Stimulated activated naive B cell treated with anti-CD40 and anti-IgM and Interleukin-4, amounts not matched to agents 10 μg/mL and 1 μg/mL and 100 μg/mL, for 72 hours (primary cell): ENCODE measurements around the gene CMIP.
A peak's percentile ranks its signal among the peaks of the same experiment; 100 is the strongest.

Source experiments
- ATAC-seq, 2 donors: fragments of 150-1000 bp; cut with Tn5 transposase; replicated peaks; 2 replicates each; pipeline ENCODE4 v1.10.0; 2021; ENCODE audit warnings: moderate library complexity in 1 of 2
- DNase-seq: peaks from one replicate; pipeline ENCODE4 v3.0.0; 2021
- H3K27ac Mint-ChIP-seq: one replicate; pipeline ENCODE4 v1.8.0; 2022; ENCODE audit warnings: mild to moderate bottlenecking, mixed read lengths
- H3K27me3 Mint-ChIP-seq, 2 donors: one replicate each; pipeline ENCODE4 v1.8.0; 2022; ENCODE audit warnings: mixed read lengths in 2 of 2
- H3K36me3 Mint-ChIP-seq, 2 donors: one replicate each; pipeline ENCODE4 v1.8.0; 2022; ENCODE audit warnings: mixed read lengths in 2 of 2, mild to moderate bottlenecking in 1 of 2
- H3K4me1 Mint-ChIP-seq, 2 donors: one replicate each; pipeline ENCODE4 v1.8.0; 2022; ENCODE audit warnings: mixed read lengths in 2 of 2, mild to moderate bottlenecking in 1 of 2
- H3K4me3 Mint-ChIP-seq, 2 donors: one replicate each; pipeline ENCODE4 v1.8.0; 2022; ENCODE audit warnings: mild to moderate bottlenecking in 2 of 2, mixed read lengths in 2 of 2, moderate library complexity in 1 of 2
- H3K9me3 Mint-ChIP-seq, 2 donors: one replicate each; pipeline ENCODE4 v1.8.0; 2022; ENCODE audit warnings: mixed read lengths in 2 of 2, mild to moderate bottlenecking in 1 of 2

CMIP gene

DNA sequence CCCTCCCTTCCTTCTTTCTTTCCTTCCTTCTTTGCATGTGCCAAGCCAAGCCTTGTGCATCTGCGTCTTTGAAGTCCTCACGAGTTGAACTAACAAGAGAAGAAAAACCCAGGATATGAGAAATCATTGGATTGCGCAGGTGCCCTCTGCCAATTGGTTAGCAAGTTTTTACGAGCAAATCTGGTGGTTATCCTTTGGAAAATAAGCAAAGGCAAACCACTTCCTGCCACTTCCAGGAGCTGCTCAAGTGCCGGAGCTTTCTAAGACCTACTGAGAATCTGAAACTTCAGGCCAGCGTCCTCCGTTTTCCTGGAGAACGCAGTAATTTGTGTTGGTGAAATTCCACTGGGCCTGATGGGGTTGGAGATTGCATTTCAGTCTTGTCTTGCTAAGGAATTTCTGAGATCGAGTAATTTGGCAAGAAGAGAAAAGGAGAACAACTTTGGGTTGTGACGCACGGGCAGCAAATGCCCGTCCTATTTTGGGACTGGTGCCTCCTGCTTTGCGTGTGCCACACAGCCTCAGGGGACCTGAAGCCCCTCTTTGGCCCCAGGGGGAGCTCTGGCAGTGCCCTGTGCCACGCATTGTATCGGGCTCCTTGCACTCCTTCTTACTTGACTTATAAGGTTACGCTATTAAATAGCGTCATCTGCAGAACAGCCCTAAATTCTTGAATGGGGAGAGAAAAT lies 56.4 kb downstream of the CMIP start:
- Mint-ChIP-seq H3K27me3 (no peaks in the 10 kb centered on the region), H3K27ac (peak overlapping the region; percentile 96), H3K36me3 (peaks cover 13 to 28% of the 10 kb centered on the region in 2 donors), H3K4me3 (peak overlapping the region; percentile 68 to 73), H3K4me1 (peaks cover 62 to 95% of the 10 kb centered on the region in 2 donors), H3K9me3 (no peaks in the 10 kb centered on the region)
- DNase-seq: peak; percentile 91
- peak; percentile 87 to 89 for ATAC-seq

DNA sequence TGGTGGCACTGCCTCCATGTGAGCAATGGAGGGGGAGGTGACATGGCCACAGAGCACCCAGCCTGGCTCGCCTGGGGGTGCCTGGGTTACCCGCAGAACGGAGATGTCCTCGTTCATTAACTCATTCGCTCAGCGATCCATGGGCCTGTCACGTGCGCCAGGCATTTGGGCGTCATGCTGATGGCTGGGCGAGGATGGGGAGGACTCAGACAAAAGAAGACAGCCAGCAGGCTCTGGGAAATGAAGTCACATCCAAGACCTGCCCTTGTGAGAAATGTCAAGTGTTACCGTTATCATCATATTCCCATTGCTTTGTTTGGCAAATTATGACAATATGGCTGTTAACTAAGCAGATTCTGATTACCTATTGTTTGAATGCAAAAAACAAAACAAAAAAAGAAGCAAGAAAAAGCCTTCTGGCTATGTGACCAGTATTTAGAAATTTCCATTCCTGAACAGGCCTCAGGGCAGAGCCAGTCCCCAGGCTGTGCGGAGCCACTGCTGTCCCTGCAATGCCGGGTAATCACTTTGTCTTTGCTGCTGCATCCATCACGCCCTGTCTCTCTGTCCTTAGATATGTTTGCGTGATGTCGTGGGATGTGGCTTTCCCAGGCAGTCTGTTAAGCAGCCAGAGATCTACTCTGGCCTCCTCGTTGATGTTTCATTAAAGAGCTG lies 57.9 kb downstream of the CMIP start:
- Mint-ChIP-seq H3K36me3 (peaks cover 13 to 28% of the 10 kb centered on the region in 2 donors), H3K9me3 (no peaks in the 10 kb centered on the region), H3K27me3 (no peaks in the 10 kb centered on the region), H3K27ac (peak overlapping the region; percentile 91), H3K4me3 (peak overlapping the region; percentile 14 to 53), H3K4me1 (peaks cover 55 to 86% of the 10 kb centered on the region in 2 donors)
- no peak for DNase-seq
- no peak for ATAC-seq

DNA sequence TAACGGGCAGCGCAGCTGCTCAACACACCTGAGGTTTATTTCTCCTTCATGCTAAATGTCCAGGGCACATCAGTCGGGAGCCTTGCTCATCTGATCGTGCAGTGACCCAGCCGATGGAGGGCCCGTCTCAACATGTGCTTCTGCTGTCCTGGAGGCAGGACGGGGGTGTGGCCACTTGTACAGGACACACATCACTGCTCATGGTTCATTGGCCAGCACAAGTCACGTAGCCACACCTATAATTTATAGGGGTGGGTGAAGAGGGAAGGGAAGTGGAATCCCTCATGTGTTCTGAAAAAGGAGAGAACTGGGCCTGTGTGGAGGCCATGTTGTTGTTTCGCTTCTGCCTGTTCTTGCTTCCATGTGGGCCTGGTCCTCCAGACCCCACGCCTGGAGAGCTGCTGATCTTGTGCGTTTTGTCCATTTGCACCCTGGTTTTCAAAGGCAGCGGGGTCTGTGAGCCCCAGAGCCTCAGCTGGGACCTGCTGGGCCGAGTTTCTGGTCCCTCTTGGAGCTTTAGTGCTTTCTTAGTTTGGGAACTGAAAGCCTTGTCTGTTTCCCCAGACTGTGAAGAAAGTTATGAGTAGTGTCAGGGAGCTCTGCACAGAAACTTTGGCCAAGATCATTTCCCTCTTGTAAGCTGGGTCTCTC lies 60.5 kb downstream of the CMIP start:
- peaks cover 2 to 10% of the 10 kb centered on the region in 2 donors for H3K36me3 Mint-ChIP-seq
- peak overlapping the region; percentile 59 to 64 for H3K4me3 Mint-ChIP-seq
- ATAC-seq: peak; percentile 66 to 70

DNA sequence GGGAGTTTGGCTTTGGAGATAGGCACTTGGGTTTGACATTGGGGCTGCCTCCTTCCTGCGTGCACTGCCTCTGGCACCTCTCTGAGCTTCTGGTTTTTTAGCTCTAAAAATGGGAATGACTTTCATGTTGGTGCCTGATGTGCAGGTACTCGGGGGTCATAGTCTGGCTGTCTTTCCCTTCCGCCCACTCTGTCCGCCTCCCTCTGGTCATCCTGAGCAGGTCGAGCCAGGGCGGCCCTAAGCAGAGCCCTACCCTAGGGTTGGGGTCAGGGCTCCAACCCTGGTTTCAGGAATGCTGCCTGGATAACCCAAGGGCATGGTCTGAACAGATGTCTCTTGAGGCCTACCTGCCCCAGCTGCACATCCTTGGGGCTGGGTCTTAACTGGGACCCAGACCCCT lies 64.8 kb downstream of the CMIP start:
- ATAC-seq: no peak
- Mint-ChIP-seq H3K4me1 (peaks cover 38 to 65% of the 10 kb centered on the region in 2 donors), H3K27ac (no peak overlapping the region)

More for the DNA sequence above, 60.5 kb downstream of the CMIP start:
- peak; percentile 58 for DNase-seq
- Mint-ChIP-seq H3K4me1 (peaks cover 41 to 78% of the 10 kb centered on the region in 2 donors), H3K9me3 (no peaks in the 10 kb centered on the region), H3K27ac (peak overlapping the region; percentile 98), H3K27me3 (no peaks in the 10 kb centered on the region)

DNA sequence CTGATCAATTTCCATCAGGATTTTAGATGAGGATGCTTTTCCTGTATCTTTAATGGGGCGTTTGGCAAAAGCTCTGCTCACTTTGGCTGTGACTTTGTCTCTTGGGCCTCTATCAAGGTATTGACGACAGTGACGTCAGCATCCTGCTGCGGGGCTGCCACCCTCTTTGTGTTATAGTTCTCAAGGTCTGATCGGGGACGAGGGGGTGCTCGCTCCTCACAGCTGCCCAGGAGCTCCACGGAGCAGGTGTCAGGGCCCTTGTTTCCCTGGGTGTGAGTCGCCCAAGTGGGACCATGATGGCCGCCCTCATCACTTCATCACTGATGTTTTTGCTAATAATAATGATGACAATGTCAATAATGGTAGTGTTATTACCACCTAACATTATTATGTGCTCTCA lies 65.4 kb downstream of the CMIP start:
- no peaks in the 10 kb centered on the region for H3K9me3 Mint-ChIP-seq
- peaks cover 6 to 17% of the 10 kb centered on the region in 2 donors for H3K36me3 Mint-ChIP-seq
- H3K27me3 Mint-ChIP-seq: no peaks in the 10 kb centered on the region
- no peak overlapping the region for H3K4me3 Mint-ChIP-seq
- no peak for DNase-seq
- peaks cover 38 to 66% of the 10 kb centered on the region in 2 donors for H3K4me1 Mint-ChIP-seq
- no peak overlapping the region for H3K27ac Mint-ChIP-seq
- no peak for ATAC-seq

More for the DNA sequence above, 64.8 kb downstream of the CMIP start:
- Mint-ChIP-seq H3K27me3 (no peaks in the 10 kb centered on the region), H3K36me3 (peaks cover 6 to 16% of the 10 kb centered on the region in 2 donors), H3K4me3 (no peak overlapping the region), H3K9me3 (no peaks in the 10 kb centered on the region)
- no peak for DNase-seq

DNA sequence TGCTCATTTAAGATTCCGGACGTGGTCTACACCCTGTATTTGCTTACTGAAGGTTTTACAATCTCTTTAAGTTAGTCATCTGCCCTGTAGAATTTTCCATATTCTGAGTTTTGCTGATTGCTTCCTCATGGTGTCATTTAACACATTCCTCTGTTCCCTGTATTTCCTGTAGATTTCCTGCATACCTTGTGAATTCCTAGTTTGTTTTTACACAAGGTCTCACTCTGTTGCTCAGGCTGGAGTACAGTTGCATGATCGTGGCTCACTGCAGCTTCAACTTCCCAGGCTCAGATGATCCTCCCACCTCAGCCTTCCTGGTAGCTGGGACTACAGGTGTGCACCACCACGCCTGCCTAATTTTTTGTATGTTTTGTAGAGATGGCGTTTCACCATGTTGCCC lies 66.8 kb downstream of the CMIP start:
- Mint-ChIP-seq H3K27ac (no peak overlapping the region), H3K27me3 (no peaks in the 10 kb centered on the region), H3K9me3 (no peaks in the 10 kb centered on the region), H3K36me3 (peaks cover 8 to 26% of the 10 kb centered on the region in 2 donors), H3K4me3 (no peak overlapping the region), H3K4me1 (peaks cover 38 to 66% of the 10 kb centered on the region in 2 donors)
- ATAC-seq (no peak), DNase-seq (no peak)

DNA sequence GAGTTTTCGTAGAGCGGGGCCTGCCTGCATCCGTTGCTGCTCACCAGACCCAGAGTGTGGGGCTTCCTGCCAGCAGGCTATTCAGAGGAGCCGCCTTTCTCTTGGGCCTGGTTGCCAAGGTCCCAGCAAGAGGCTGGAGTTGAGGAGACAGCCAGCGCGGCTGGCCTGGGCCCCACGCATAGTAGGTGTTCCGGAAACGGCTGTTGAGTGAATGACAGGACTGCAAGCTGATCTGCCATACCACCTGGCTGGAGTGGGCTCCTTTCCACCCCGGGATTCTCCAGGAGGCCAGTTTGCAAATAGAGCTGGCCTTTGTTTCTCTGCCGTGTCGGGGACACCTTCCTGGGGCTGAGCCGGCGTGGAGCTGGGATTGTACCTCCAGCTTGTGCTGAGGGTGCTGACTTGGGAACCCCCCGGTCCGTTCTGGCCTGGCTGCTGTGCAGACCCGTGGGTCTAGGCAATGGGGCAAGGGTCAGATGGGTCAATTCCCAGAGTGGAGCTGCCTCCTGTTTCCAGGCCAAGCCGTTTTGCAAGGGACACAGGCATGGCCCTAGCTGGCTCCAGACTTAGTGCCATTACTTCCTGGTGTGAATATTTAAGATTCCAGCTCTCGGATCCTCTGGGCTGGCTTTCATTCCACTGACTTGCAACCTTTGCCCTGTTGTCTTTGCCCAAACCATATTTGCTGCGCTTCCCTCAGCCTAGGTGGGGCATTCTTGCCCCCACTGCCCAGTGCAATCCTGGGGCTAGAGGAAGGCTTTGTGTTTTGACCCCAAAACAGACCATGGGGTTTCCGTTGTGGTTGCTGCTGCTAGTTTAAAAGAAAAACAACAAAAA lies 68.8 kb downstream of the CMIP start:
- ATAC-seq: peak; percentile 23 to 38

DNA sequence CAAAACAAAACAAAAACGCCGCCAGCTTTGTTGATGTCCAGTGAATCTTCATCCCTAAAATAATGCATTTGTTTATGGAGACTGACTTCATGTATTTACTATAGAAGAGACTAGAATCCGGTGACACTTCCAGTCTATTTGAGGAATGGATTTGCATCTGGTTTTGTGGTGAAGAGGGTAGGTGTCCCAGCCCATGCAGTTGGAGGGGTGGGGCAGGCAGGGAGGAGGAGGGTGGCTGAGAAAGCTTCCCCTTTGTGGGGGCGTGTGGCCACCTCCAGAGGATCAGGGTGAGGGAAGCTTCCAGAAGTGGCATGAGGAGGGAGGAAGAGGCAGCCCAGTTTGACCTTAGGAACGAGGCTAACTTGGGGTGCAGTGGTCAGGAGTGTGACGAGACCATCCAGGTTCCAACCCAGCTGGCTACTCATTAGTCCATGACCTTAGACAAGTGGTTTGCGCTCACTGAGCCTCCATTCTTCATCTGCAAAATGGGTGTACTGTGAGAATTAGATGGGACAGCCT lies 69.5 kb downstream of the CMIP start:
- Mint-ChIP-seq H3K27ac (peak overlapping the region; percentile 77), H3K36me3 (peaks cover 19 to 34% of the 10 kb centered on the region in 2 donors), H3K4me1 (peaks cover 37 to 63% of the 10 kb centered on the region in 2 donors), H3K4me3 (peak overlapping the region; percentile 13 to 18), H3K27me3 (no peaks in the 10 kb centered on the region), H3K9me3 (no peaks in the 10 kb centered on the region)
- DNase-seq: no peak
- peak; percentile 70 to 84 for ATAC-seq

More for the DNA sequence above, 68.8 kb downstream of the CMIP start:
- H3K4me1 Mint-ChIP-seq: peaks cover 37 to 67% of the 10 kb centered on the region in 2 donors
- H3K4me3 Mint-ChIP-seq: peak overlapping the region; percentile 30 to 56
- DNase-seq: no peak
- peaks cover 19 to 34% of the 10 kb centered on the region in 2 donors for H3K36me3 Mint-ChIP-seq
- no peaks in the 10 kb centered on the region for H3K9me3 Mint-ChIP-seq
- no peaks in the 10 kb centered on the region for H3K27me3 Mint-ChIP-seq
- H3K27ac Mint-ChIP-seq: peak overlapping the region; percentile 77

DNA sequence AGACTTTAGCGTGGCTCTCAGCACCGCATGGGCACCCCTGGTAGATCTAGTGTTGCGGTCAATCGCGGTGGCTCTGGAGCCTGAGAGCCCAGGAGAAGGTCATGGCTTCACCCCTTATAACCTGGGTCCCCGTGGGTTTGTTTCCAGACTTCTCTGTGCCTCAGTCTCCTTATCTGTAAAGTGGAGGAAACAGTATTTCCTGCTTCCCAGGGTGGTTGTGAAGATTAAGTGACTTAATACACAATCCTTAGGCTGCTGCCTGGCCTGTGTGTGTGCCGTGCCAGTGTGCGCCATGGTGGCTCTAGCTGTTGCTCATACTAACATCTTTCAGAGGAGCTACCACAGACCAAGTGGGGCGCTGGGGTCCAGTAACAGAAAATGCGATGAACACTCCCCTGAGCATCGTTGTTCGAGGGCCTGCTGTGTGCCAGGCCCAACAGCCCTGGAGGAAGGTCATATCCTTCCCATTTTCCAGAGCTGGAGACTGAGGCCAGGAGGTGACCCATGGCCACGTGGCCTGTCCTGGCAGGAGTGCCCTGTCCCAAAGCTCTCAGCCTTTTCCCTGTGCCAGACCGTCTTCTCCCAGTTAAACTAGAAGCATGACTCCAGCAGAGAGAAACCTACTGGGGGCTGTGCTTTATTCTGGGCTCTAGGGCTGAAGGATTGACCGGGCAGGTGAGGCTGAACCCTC lies 70.1 kb downstream of the CMIP start:
- DNase-seq: no peak
- H3K9me3 Mint-ChIP-seq: no peaks in the 10 kb centered on the region
- peak overlapping the region in 1 of 2 donors; percentile 13 for H3K4me3 Mint-ChIP-seq
- peaks cover 35 to 66% of the 10 kb centered on the region in 2 donors for H3K4me1 Mint-ChIP-seq
- no peak for ATAC-seq
- peak overlapping the region; percentile 77 for H3K27ac Mint-ChIP-seq
- H3K27me3 Mint-ChIP-seq: no peaks in the 10 kb centered on the region
- peaks cover 19 to 35% of the 10 kb centered on the region in 2 donors for H3K36me3 Mint-ChIP-seq

DNA sequence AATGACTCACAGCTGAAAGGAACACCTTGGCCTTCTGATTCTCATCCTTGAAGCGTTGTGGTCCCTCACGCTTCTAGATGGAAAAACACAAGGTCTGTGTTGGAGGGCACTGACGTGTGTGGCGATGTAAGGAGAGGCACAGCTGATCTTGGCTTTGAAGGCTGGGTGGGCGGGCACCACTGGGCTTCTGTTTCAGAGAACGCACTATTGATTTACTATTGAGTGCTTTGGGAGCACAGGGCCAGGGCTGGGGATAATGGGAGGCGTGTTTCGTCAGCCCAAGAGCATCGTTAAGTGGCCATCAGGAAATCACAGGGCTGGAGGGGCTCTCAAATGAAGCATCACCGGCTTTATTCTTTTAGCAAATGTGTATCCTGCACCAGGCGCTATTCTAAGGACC lies 70.7 kb downstream of the CMIP start:
- ATAC-seq (no peak), DNase-seq (no peak)
- no peaks in the 10 kb centered on the region for H3K27me3 Mint-ChIP-seq
- H3K27ac Mint-ChIP-seq: no peak overlapping the region
- H3K4me3 Mint-ChIP-seq: no peak overlapping the region
- no peaks in the 10 kb centered on the region for H3K9me3 Mint-ChIP-seq
- H3K36me3 Mint-ChIP-seq: peaks cover 19 to 38% of the 10 kb centered on the region in 2 donors
- peaks cover 40 to 71% of the 10 kb centered on the region in 2 donors for H3K4me1 Mint-ChIP-seq

DNA sequence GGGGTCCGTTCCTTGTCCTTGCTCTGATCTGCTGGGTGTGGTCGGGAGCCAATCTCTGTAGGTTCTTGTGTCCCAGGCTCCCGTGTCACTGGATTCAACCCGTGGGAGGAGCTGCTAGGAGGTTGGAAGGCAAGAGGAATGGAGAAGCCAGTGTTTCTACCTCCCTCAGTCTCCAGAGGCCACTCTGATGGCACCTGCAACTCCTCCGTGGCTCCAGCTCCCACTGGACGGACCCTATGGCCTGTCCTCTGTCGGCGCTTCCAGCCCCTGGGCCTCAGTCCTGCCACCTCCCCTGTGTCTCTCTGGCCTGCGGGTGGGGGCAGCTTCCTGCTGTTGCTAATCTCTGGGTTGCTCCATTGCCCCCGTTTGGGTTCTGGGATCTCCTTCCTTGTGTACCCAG lies 71.1 kb downstream of the CMIP start:
- ATAC-seq: no peak
- H3K27ac Mint-ChIP-seq: peak overlapping the region; percentile 14
- H3K4me1 Mint-ChIP-seq: peaks cover 43 to 76% of the 10 kb centered on the region in 2 donors
- no peaks in the 10 kb centered on the region for H3K9me3 Mint-ChIP-seq
- H3K4me3 Mint-ChIP-seq: no peak overlapping the region
- no peak for DNase-seq
- no peaks in the 10 kb centered on the region for H3K27me3 Mint-ChIP-seq
- peaks cover 16 to 38% of the 10 kb centered on the region in 2 donors for H3K36me3 Mint-ChIP-seq

DNA sequence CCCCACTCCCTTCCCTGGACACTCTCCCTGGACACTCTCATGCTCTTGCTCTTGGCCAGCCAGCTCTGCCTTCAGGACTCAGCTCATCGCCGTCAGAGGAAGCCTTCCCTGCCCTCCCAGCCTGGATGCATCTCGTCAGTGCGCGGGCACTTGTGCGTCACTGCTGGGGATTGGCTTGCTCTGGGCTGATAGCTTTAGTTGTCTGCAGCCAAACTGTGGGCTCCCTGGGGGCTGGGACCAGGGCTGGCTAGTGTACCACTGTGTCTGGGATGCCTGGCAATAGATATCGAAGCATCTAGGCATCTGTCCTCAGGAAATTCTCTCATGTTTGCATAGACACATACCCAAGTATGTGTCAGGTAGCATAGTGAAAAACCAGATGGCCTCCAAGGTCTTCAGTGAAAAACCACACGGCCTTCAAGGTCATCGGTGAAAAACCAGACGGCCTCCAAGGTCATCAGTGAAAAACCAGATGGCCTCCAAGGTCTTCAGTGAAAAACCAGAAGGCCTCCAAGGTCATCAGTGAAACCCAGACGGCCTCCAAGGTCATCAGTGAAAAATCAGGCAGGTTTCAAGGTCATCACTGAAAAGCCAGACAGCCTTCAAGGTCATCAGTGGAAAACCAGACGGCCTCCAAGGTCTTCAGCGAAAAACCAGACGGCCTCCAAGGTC lies 72.0 kb downstream of the CMIP start:
- Mint-ChIP-seq H3K4me1 (peaks cover 48 to 80% of the 10 kb centered on the region in 2 donors), H3K9me3 (no peaks in the 10 kb centered on the region), H3K27ac (peak overlapping the region; percentile 76), H3K4me3 (no peak overlapping the region), H3K27me3 (no peaks in the 10 kb centered on the region), H3K36me3 (peaks cover 16 to 34% of the 10 kb centered on the region in 2 donors)
- no peak for ATAC-seq
- no peak for DNase-seq

DNA sequence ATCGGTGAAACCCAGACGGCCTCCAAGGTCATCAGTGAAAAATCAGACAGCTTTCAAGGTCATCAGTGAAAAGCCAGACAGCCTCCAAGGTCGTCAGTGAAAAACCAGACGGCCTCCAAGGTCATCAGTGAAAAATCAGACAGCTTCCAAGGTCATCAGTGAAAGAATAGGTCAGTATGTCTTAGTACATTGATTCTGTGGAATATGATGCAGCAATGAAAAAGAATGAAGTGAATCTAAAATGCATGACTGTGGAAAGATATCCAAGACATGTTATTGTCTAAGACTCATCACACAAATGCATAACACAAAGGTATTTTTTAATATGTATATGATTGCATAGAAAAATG lies 72.5 kb downstream of the CMIP start:
- Mint-ChIP-seq H3K4me3 (no peak overlapping the region), H3K9me3 (no peaks in the 10 kb centered on the region), H3K27me3 (no peaks in the 10 kb centered on the region), H3K27ac (no peak overlapping the region), H3K4me1 (peaks cover 47 to 81% of the 10 kb centered on the region in 2 donors), H3K36me3 (peaks cover 16 to 37% of the 10 kb centered on the region in 2 donors)
- DNase-seq: no peak
- ATAC-seq: no peak
